ENCODE measurements around the gene CTAG1B.
"Not testable (repeated sequence)": the region's sequence is repeated elsewhere in the genome, so short reads cannot be mapped to it uniquely, and the experiment has no call there.

- TF ChIP-seq, protein P1, sequence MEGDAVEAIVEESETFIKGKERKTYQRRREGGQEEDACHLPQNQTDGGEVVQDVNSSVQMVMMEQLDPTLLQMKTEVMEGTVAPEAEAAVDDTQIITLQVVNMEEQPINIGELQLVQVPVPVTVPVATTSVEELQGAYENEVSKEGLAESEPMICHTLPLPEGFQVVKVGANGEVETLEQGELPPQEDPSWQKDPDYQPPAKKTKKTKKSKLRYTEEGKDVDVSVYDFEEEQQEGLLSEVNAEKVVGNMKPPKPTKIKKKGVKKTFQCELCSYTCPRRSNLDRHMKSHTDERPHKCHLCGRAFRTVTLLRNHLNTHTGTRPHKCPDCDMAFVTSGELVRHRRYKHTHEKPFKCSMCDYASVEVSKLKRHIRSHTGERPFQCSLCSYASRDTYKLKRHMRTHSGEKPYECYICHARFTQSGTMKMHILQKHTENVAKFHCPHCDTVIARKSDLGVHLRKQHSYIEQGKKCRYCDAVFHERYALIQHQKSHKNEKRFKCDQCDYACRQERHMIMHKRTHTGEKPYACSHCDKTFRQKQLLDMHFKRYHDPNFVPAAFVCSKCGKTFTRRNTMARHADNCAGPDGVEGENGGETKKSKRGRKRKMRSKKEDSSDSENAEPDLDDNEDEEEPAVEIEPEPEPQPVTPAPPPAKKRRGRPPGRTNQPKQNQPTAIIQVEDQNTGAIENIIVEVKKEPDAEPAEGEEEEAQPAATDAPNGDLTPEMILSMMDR (IDR thresholded peaks at IDR 0.05; ENCODE audit: extremely low read depth in 1 of 2, insufficient read depth in 1 of 2, low read depth in 1 of 2, low read length in 2 of 2), result not testable (repeated sequence)
- TF ChIP-seq POLR2A (IDR thresholded peaks at IDR 0.05; ENCODE audit: low read depth, low read length); JUN (IDR thresholded peaks at IDR 0.05; ENCODE audit: borderline replicate concordance, insufficient read depth, insufficient read length, low read depth); EZH2 (IDR thresholded peaks at IDR 0.05; ENCODE audit: borderline replicate concordance, low read depth, low read length, severe bottlenecking); POLR2AphosphoS5 (IDR thresholded peaks at IDR 0.05; ENCODE audit: insufficient read depth, low read depth, low read length); FOS (IDR thresholded peaks at IDR 0.05; ENCODE audit: borderline replicate concordance, insufficient read depth, low read length); MYC (IDR thresholded peaks at IDR 0.05; ENCODE audit: low read depth, low read length): not testable (repeated sequence)
- TF ChIP-seq, protein P2, sequence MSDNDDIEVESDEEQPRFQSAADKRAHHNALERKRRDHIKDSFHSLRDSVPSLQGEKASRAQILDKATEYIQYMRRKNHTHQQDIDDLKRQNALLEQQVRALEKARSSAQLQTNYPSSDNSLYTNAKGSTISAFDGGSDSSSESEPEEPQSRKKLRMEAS (IDR thresholded peaks at IDR 0.05; ENCODE audit: insufficient read depth, insufficient read length), result not testable (repeated sequence)
Observed at GRCh38 chrX:154573061-154573460, 46.0 kb downstream of the CTAG1B start.
